Small intestine (tissue), 7 donors: ENCODE results near the gene NCOR2. TPM values are rescaled to one million over a fixed set of nuclear protein-coding genes. Genes with fewer than 3 reads are reported as not detected.
A peak's percentile ranks its signal among the peaks of the same experiment; 100 is the strongest.

ENCODE experiments used
- DNase-seq, 2 donors: peaks; one replicate each; pipeline versions ENCODE4 v3.0.0 to v3.0.0-alpha.2; 2013
- FAIRE-seq: peaks from 2 replicates; lab custom pipeline; 2012; peaks lifted over from hg19 to GRCh38; lab: Jason Lieb, UNC
- H3K27ac ChIP-seq, 3 donors: one replicate each; pipeline ENCODE4 v1.5.1; 2013; ENCODE audit warnings: low read length in 2 of 3, mild to moderate bottlenecking in 2 of 3, control low read depth in 1 of 3, inconsistent platforms in 1 of 3, low read depth in 1 of 3, moderate library complexity in 1 of 3
- H3K27me3 ChIP-seq, 3 donors: one replicate each; pipeline ENCODE4 v1.6.1; 2013; ENCODE audit warnings: low read length in 3 of 3, inconsistent platforms in 1 of 3; ENCODE audit not compliant: control insufficient read depth in 3 of 3, insufficient read depth in 3 of 3
- H3K36me3 ChIP-seq, 3 donors: one replicate each; pipeline ENCODE4 v1.6.1; 2013; ENCODE audit warnings: low read length in 3 of 3, inconsistent platforms in 1 of 3, low read depth in 1 of 3, mild to moderate bottlenecking in 1 of 3, moderate library complexity in 1 of 3; ENCODE audit not compliant: control insufficient read depth in 3 of 3, insufficient read depth in 2 of 3
- H3K4me1 ChIP-seq, 3 donors: one replicate each; pipeline ENCODE4 v1.6.1; 2013; ENCODE audit warnings: low read length in 2 of 3, inconsistent platforms in 1 of 3, low read depth in 1 of 3, mild to moderate bottlenecking in 1 of 3, moderate library complexity in 1 of 3; ENCODE audit not compliant: control insufficient read depth in 3 of 3, insufficient read depth in 2 of 3
- H3K4me3 ChIP-seq, 3 donors: one replicate each; pipeline ENCODE4 v1.5.1; 2013; ENCODE audit warnings: low read length in 3 of 3, control low read depth in 1 of 3, inconsistent platforms in 1 of 3, low read depth in 1 of 3, mild to moderate bottlenecking in 1 of 3, moderate library complexity in 1 of 3
- H3K9me3 ChIP-seq, 2 donors: one replicate each; pipeline ENCODE4 v1.6.1; 2013; ENCODE audit warnings: low read depth in 1 of 2, low read length in 1 of 2; ENCODE audit not compliant: control insufficient read depth in 2 of 2, insufficient read depth in 1 of 2
- WGBS, 3 donors: extraction: QIAGEN DNeasy Blood & Tissue Kit; methylation state at CpG; one replicate each; pipeline ENCODE4 v1.1.7; 2013; 5-methylcytosine and 5-hydroxymethylcytosine counted together
- polyA plus RNA-seq, 4 donors: library from polyadenylated mRNA; stranded (reverse) in 3 of 4; unstranded in 1 of 4; fragments of 200-250 nt in 3 of 4; fragments of 120-200 nt in 1 of 4; gene quantifications; one replicate each; pipeline versions ENCODE4 v1.2.1 to v1.2.3, GENCODE V29; 2013
- donor health status: healthy with polysubstance abuse.
- donor health status: control.
- donor health status: control.
- donor health status: Bipolar disorder and iron deficiency.
- donor health status: healthy.

Gene NCOR2
- polyA plus RNA-seq, 4 donors: 26.2 to 85.9 (median 40.2) TPM

- H3K9me3 ChIP-seq: peaks cover 0 to 22% of the 10 kb centered on the region in 2 donors
- H3K36me3 ChIP-seq: no peaks in the 10 kb centered on the region
- peaks cover 0 to 34% (median 11%) of the 10 kb centered on the region in 3 donors for H3K4me1 ChIP-seq
- FAIRE-seq: no peak
- no peak for DNase-seq
- H3K27ac ChIP-seq: no peak overlapping the region
- 57 to 81% (median 69%) methylated on average over 23 of the region's 23 CpGs for WGBS, 3 donors
- H3K27me3 ChIP-seq: no peaks in the 10 kb centered on the region
- H3K4me3 ChIP-seq: no peak overlapping the region
Measured at GRCh38 chr12:124610629-124611558, 43.5 kb upstream of the NCOR2 start.

GRCh38 chr12:124610021-124610612 is 42.7 kb upstream of the NCOR2 start:
- FAIRE-seq (no peak), DNase-seq (no peak)
- whole genome bisulfite sequencing, 3 donors: 66 to 76% (median 72%) methylated on average over 9 of the region's 9 CpGs

GRCh38 chr12:124609041-124609989 is 41.9 kb upstream of the NCOR2 start:
- no peak overlapping the region for H3K4me3 ChIP-seq
- no peaks in the 10 kb centered on the region for H3K36me3 ChIP-seq
- no peak for FAIRE-seq
- peak; percentile 97 to 98 for DNase-seq
- H3K9me3 ChIP-seq: peaks cover 0 to 26% of the 10 kb centered on the region in 2 donors
- H3K4me1 ChIP-seq: peaks cover 4 to 50% (median 11%) of the 10 kb centered on the region in 3 donors
- H3K27ac ChIP-seq: peak overlapping the region; percentile 24 to 93 (median 80)
- WGBS, 3 donors: 7 to 26% (median 10%) methylated on average over 29 to 32 of the region's 32 CpGs
- no peaks in the 10 kb centered on the region for H3K27me3 ChIP-seq

More at GRCh38 chr12:124610021-124610612, 42.7 kb upstream of the NCOR2 start:
- H3K27ac ChIP-seq: no peak overlapping the region
- no peak overlapping the region for H3K4me3 ChIP-seq
- no peaks in the 10 kb centered on the region for H3K27me3 ChIP-seq
- no peaks in the 10 kb centered on the region for H3K36me3 ChIP-seq
- H3K9me3 ChIP-seq: peaks cover 0 to 23% of the 10 kb centered on the region in 2 donors
- H3K4me1 ChIP-seq: peaks cover 3 to 42% (median 11%) of the 10 kb centered on the region in 3 donors

GRCh38 chr12:124608450-124608870 is 41.0 kb upstream of the NCOR2 start:
- Histone ChIP-seq H3K27me3 (no peaks in the 10 kb centered on the region), H3K36me3 (no peaks in the 10 kb centered on the region), H3K4me1 (peaks cover 4 to 58% (median 11%) of the 10 kb centered on the region in 3 donors), H3K27ac (peak overlapping the region; percentile 24 to 93 (median 80)), H3K9me3 (peaks cover 0 to 20% of the 10 kb centered on the region in 2 donors), H3K4me3 (no peak overlapping the region)
- FAIRE-seq (no peak), DNase-seq (peak in 1 of 2 donors; percentile 54)
- 16 to 45% (median 23%) methylated on average over 10 of the region's 10 CpGs for WGBS, 3 donors

GRCh38 chr12:124607681-124608425 is 40.4 kb upstream of the NCOR2 start:
- Histone ChIP-seq H3K9me3 (peaks cover 0 to 14% of the 10 kb centered on the region in 2 donors), H3K27ac (peak overlapping the region; percentile 24 to 93 (median 80)), H3K27me3 (no peaks in the 10 kb centered on the region), H3K36me3 (no peaks in the 10 kb centered on the region), H3K4me1 (peaks cover 4 to 62% (median 11%) of the 10 kb centered on the region in 3 donors), H3K4me3 (no peak overlapping the region)
- FAIRE-seq (no peak), DNase-seq (no peak)
- WGBS, 3 donors: 88 to 90% (median 89%) methylated on average over 23 of the region's 23 CpGs

- H3K4me1 ChIP-seq: peaks cover 4 to 66% (median 11%) of the 10 kb centered on the region in 3 donors
- FAIRE-seq (no peak), DNase-seq (peak; percentile 60 to 73)
- peaks cover 0 to 12% of the 10 kb centered on the region in 2 donors for H3K9me3 ChIP-seq
- H3K36me3 ChIP-seq: no peaks in the 10 kb centered on the region
- no peaks in the 10 kb centered on the region for H3K27me3 ChIP-seq
- 19 to 61% (median 57%) methylated on average over 19 to 22 of the region's 22 CpGs for WGBS, 3 donors
- H3K4me3 ChIP-seq: no peak overlapping the region
- peak overlapping the region; percentile 27 to 87 (median 81) for H3K27ac ChIP-seq
Measured at GRCh38 chr12:124605883-124606774, 38.7 kb upstream of the NCOR2 start.
